Lower lobe of right lung (tissue), 2 donors: ENCODE measurements around the gene ABCC1. TPM values are rescaled to one million over a fixed set of nuclear protein-coding genes. Genes with fewer than 3 reads are reported as not detected.
A peak's percentile ranks its signal among the peaks of the same experiment; 100 is the strongest.

Experiments
- ATAC-seq, 2 donors: fragments of 200-7000 bp; cut with Tn5 transposase; one replicate each; pipeline ENCODE4 v1.9.1; 2020 to 2022; ENCODE audit warnings: mild to moderate bottlenecking in 2 of 2, moderate library complexity in 2 of 2
- DNase-seq: peaks from one replicate; pipeline ENCODE4 v3.0.0-alpha.2; 2020
- H3K27ac ChIP-seq: fragments of 200-600 bp; one replicate; pipeline ENCODE4 v1.8.0; 2022
- H3K27me3 ChIP-seq: fragments of 200-600 bp; one replicate; pipeline ENCODE4 v1.8.0; 2022; ENCODE audit warnings: low read depth
- H3K36me3 ChIP-seq: fragments of 200-600 bp; one replicate; pipeline ENCODE4 v1.8.0; 2022; ENCODE audit warnings: mild to moderate bottlenecking
- H3K4me1 ChIP-seq: fragments of 200-600 bp; one replicate; pipeline ENCODE4 v1.8.0; 2022
- H3K4me3 ChIP-seq: fragments of 200-600 bp; one replicate; pipeline ENCODE4 v1.8.0; 2022; ENCODE audit warnings: mild to moderate bottlenecking
- H3K9me3 ChIP-seq: fragments of 200-600 bp; one replicate; pipeline ENCODE4 v1.8.0; 2022
- intact Hi-C: fragments of 100-400 bp; cut with DNase I; formaldehyde crosslinking; loops from one replicate; pipeline ENCODE4 v1.11.0; 2022
- total RNA-seq: library from RNA; stranded (reverse); fragmentation: NEBNext Ultra II Directional; extraction: Animal tissue kit (Norgen Biotek cat#: 25700); gene quantifications from one replicate; pipeline ENCODE4 v1.2.1, GENCODE V29; 2021
- TF ChIP-seq, protein P1 (sequence below): fragments of 200-600 bp; IDR thresholded peaks from one replicate; pipeline ENCODE4 v1.8.0; 2022; ENCODE audit warnings: antibody characterized with exemption, mild to moderate bottlenecking
- donor health status: DM: no; HTN: yes; CAD: no; lungs with severe emphysema.

The ABCC1 gene
- total RNA-seq, 1 donor from 2014 or later = 47.5 TPM

DNA sequence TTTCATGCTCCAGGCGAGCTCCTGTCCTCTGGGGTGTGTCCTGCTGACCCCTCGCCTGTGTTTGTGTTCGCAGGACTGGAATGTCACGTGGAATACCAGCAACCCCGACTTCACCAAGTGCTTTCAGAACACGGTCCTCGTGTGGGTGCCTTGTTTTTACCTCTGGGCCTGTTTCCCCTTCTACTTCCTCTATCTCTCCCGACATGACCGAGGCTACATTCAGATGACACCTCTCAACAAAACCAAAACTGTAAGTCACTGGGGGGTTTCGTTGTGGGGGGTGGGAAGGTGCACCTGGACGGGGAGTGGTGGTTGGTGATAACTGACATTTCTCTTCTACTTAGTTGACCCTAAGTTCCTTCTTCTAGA is 58.3 kb downstream of the ABCC1 start:
- Histone ChIP-seq H3K36me3 (peaks cover 33% of the 10 kb centered on the region), H3K9me3 (no peaks in the 10 kb centered on the region), H3K4me3 (no peak overlapping the region), H3K4me1 (peaks cover 6% of the 10 kb centered on the region), H3K27ac (no peak overlapping the region), H3K27me3 (no peaks in the 10 kb centered on the region)
- peak in 1 of 2 donors; percentile 17 for ATAC-seq
- TF ChIP-seq, protein P1, sequence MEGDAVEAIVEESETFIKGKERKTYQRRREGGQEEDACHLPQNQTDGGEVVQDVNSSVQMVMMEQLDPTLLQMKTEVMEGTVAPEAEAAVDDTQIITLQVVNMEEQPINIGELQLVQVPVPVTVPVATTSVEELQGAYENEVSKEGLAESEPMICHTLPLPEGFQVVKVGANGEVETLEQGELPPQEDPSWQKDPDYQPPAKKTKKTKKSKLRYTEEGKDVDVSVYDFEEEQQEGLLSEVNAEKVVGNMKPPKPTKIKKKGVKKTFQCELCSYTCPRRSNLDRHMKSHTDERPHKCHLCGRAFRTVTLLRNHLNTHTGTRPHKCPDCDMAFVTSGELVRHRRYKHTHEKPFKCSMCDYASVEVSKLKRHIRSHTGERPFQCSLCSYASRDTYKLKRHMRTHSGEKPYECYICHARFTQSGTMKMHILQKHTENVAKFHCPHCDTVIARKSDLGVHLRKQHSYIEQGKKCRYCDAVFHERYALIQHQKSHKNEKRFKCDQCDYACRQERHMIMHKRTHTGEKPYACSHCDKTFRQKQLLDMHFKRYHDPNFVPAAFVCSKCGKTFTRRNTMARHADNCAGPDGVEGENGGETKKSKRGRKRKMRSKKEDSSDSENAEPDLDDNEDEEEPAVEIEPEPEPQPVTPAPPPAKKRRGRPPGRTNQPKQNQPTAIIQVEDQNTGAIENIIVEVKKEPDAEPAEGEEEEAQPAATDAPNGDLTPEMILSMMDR = no peak
- DNase-seq = no peak
- intact Hi-C loops = no loop called here

DNA sequence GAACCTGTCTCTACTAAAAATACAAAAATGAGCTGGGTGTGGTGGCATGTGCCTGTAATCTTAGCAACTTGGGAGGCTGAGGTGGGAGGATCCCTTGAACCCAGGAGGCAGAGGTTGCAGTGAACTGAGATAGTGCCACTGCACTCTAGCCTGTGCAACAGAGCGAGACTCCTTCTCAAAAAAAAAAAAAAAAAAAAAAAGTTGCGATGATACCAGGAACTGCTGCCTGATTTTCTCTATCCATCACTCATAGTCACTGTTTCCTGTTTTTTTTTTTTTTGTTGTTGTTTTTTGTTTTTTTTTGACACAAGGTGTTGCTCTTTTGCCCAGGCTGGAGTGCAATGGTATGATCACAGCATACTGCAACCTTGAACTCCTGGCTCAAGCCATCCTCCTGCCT is 59.2 kb downstream of the ABCC1 start:
- no peak for ATAC-seq
- no peak for DNase-seq
- Histone ChIP-seq H3K27me3 (no peaks in the 10 kb centered on the region), H3K27ac (no peak overlapping the region), H3K4me1 (peaks cover 6% of the 10 kb centered on the region), H3K36me3 (peaks cover 41% of the 10 kb centered on the region), H3K4me3 (no peak overlapping the region), H3K9me3 (no peaks in the 10 kb centered on the region)
- TF ChIP-seq, protein P1 = no peak
- intact Hi-C loops = no loop called here

DNA sequence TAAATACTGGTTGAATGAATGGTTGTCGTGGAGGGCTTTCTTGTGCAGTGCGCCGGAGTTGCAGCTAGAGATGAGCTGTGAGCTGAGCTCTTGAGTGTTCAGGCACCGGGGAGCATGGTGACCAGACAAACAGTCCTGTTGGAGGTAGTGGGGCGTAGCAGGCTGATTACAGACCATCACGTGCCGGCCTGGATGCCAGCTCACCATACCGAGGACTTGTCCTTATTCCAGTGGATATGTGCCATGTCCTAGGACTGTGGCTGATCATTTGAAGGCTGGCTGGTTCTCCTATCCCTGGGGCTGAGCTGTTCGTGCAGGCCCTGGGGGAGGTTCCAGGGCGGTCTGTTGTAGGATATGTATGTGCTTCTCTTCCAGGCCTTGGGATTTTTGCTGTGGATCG is 60.0 kb downstream of the ABCC1 start:
- DNase-seq = no peak
- intact Hi-C loops = no loop called here
- Histone ChIP-seq H3K27me3 (no peaks in the 10 kb centered on the region), H3K9me3 (no peaks in the 10 kb centered on the region), H3K4me1 (peaks cover 6% of the 10 kb centered on the region), H3K27ac (no peak overlapping the region), H3K36me3 (peaks cover 48% of the 10 kb centered on the region), H3K4me3 (no peak overlapping the region)
- TF ChIP-seq, protein P1 = no peak
- no peak for ATAC-seq

DNA sequence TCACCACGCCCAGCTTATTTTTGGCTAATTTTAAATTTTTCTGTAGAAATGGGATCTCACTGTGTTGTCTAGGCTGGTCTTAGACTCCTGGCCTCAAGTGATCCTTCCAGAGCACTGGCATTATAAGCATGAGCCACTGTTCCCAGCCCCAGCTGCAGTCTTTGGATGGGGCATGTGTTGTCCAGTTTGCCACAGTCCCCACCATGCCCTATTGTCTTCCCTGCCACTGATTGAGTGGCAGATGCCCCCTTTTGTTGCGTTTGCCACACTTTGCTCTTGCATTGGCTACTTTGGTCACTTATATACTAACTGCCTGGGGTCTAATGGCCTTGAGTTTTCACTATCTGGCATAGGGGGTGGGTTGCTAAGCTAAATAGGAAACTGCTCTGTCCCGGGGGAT is 60.8 kb downstream of the ABCC1 start:
- peaks cover 14% of the 10 kb centered on the region for H3K4me1 ChIP-seq
- peaks cover 53% of the 10 kb centered on the region for H3K36me3 ChIP-seq
- no peaks in the 10 kb centered on the region for H3K9me3 ChIP-seq
- ATAC-seq (no peak), DNase-seq (no peak)
- H3K27me3 ChIP-seq = no peaks in the 10 kb centered on the region
- TF ChIP-seq, protein P1 = no peak
- intact Hi-C loops = no loop called here
- no peak overlapping the region for H3K27ac ChIP-seq
- H3K4me3 ChIP-seq = no peak overlapping the region

DNA sequence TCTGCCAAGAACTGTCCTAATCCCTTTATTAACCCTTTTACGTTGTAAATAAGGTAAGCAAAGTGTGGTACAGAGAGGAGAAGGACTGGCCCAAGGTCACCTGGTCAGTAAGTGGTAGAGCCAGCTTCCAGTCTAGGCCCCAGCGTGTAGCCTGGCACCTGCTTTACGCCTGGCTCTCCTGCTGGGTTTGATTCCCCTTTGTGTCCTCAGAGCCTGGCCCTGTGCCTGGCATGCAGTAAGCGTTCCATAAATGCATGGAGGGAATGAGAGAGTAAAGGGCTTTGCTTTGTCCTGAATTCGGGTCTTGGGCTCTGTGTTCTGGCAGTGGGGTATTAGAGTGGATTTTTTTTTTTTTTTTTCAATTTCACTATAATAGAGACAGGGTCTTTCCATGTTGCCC is 62.7 kb downstream of the ABCC1 start:
- no peaks in the 10 kb centered on the region for H3K27me3 ChIP-seq
- no peak overlapping the region for H3K4me3 ChIP-seq
- DNase-seq = no peak
- intact Hi-C loops = no loop called here
- peaks cover 17% of the 10 kb centered on the region for H3K4me1 ChIP-seq
- no peak for ATAC-seq
- TF ChIP-seq, protein P1 = no peak
- H3K27ac ChIP-seq = no peak overlapping the region
- H3K36me3 ChIP-seq = peaks cover 71% of the 10 kb centered on the region
- no peaks in the 10 kb centered on the region for H3K9me3 ChIP-seq

- Histone ChIP-seq H3K4me3 (no peak overlapping the region), H3K27me3 (no peaks in the 10 kb centered on the region), H3K36me3 (peaks cover 83% of the 10 kb centered on the region), H3K4me1 (peaks cover 12% of the 10 kb centered on the region), H3K27ac (no peak overlapping the region), H3K9me3 (no peaks in the 10 kb centered on the region)
- no peak for ATAC-seq
- TF ChIP-seq, protein P1 = no peak
- DNase-seq = no peak
- intact Hi-C loops = no loop called here
Observed at GRCh38 chr16:16013812-16014211, 64.4 kb downstream of the ABCC1 start.
